Articular chondrocyte of knee joint (primary cell): Measurements from ENCODE around the gene TCP11L1. TPM values are rescaled to one million over a fixed set of nuclear protein-coding genes. Genes with fewer than 3 reads are reported as not detected.

Experiments
- small RNA-seq: library from RNA; depleted of rRNA; stranded (forward); fragments of <200 nt; gene quantifications from one replicate; pipeline ENCODE3, GENCODE V24; 2012
- total RNA-seq: library from RNA; depleted of rRNA; stranded (reverse); fragments of >200 nt; gene quantifications from 2 replicates; pipeline ENCODE4 v1.2.3, GENCODE V29; 2012

The TCP11L1 gene, protein sequence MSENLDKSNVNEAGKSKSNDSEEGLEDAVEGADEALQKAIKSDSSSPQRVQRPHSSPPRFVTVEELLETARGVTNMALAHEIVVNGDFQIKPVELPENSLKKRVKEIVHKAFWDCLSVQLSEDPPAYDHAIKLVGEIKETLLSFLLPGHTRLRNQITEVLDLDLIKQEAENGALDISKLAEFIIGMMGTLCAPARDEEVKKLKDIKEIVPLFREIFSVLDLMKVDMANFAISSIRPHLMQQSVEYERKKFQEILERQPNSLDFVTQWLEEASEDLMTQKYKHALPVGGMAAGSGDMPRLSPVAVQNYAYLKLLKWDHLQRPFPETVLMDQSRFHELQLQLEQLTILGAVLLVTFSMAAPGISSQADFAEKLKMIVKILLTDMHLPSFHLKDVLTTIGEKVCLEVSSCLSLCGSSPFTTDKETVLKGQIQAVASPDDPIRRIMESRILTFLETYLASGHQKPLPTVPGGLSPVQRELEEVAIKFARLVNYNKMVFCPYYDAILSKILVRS
- 33.8 and 36.4 TPM in 2 replicates for total RNA-seq

DNA sequence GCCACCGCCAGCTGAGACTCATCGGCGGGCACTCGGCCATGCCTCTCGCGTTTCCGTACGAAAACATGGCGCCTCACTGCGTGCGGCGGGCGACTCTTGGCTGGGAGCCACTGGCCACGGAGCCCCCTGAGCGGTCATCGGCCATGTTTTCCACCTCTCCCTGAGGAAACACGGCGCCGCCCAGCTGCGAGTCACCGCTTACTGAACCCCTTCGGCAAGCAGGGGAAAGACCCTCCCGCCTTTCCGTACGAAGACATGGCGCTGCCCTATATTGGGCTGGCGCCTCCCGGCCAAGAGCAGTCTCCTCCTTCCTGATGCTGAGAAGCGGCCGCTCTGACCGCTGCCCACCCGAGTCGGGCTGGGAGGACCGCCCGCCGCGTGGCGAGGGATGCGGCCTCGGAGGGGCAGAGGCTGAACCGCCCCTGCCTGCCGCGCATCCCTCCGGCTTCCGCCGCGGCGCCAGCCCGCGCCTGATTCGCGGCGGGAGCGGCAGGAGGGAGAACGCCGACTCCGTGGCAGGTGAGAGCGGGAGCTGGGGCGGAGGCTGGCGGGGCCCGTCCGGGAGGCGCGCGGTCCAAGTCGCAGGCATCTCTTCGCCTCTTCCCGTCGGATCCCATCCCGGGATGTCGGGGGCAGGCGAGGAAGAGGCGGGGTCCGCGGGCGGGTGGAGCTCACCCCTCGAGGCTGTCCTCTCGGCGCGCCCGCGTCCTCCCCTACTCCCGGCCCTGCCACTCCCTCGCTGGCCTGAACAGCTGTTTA is at the start of gene TCP11L1:
TCP11L1 (plus strand) TSS at position 299 of the 759 bp plus-strand sequence. CDS start 4,202 bp downstream, outside the sequence.

DNA sequence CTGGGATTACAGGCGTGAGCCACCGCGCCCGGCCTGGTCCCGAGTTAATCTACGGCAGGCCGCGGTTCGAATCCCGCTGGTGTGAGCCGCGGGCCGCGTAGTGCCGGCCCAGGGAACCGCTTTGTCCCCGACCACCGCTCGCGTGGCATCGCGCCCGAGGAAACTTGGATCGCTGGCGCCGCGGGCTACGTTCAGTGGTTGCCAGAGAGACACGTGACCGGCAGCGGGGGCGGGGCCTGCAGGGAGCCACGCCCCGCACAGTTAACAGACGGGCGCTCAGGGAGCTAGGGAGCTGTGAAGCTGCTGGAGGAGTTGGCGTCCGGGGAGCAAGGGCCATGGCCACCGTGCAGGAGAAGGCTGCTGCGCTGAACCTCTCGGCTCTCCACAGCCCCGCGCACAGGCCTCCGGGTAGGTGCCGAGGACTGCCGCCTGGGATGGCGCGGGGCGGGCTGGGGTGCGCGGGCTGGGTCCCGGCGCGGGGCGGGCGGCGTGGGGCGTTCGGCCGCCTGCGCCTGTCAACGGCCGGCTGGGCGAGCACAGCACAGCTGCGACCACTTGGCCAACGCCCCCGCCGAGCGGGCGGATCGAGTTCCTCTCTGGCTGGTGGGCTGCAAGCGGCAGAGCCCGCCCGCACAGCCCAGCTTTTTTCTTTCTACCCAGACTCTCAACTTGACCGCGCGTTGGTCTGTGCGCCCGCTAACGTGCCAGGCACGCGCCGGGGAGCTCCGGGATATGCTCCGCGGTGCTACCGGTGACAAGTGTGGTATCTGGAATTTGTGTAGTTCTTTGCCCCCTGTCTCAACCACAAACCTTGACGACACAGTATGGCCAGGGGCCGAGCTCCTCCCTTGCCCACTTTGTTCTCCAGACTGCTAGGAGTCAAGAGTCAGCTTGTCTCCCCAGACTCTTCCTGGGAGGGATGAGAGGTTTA is 23.5 kb upstream of the TCP11L1 start, which contains the start of gene DEPDC7:
DEPDC7 (plus strand) TSS at position 258 of the 931 bp plus-strand sequence; CDS start at position 336, 78 bp downstream.

Small RNAs within 50 kb of the gene (small RNA-seq; reads per million reads assigned to genes)
- not detected for gene RF00019

Other genes starting within 250 kb of the TCP11L1 start
- not detected in 2 replicates for gene CCDC73, start 244.9 kb upstream of the TCP11L1 start, total RNA-seq
- gene PRRG4, start 209.6 kb upstream of the TCP11L1 start, total RNA-seq: under 0.01 and 0.22 TPM in 2 replicates
- gene QSER1, start 146.8 kb upstream of the TCP11L1 start, total RNA-seq: 32.8 and 34.5 TPM in 2 replicates
- gene DEPDC7, start 23.7 kb upstream of the TCP11L1 start, total RNA-seq: 15.5 and 20.8 TPM in 2 replicates
- gene CSTF3, start 121.9 kb downstream of the TCP11L1 start, total RNA-seq: 26.3 and 30.1 TPM in 2 replicates
- gene HIPK3, start 217.8 kb downstream of the TCP11L1 start, total RNA-seq: 135 and 161 TPM in 2 replicates